ENCODE results near the gene USP53.
"Not testable (repeated sequence)": the region's sequence is repeated elsewhere in the genome, so short reads cannot be mapped to it uniquely, and the experiment has no call there.

USP53 gene

GRCh38 chr4:119229908-119230687 is 17.6 kb downstream of the USP53 start:
- DNase-seq (ENCODE audit: low spot score): no peak

GRCh38 chr4:119231491-119231890 is 19.0 kb downstream of the USP53 start:
- DNase-seq (ENCODE audit: low spot score): no peak

DNA sequence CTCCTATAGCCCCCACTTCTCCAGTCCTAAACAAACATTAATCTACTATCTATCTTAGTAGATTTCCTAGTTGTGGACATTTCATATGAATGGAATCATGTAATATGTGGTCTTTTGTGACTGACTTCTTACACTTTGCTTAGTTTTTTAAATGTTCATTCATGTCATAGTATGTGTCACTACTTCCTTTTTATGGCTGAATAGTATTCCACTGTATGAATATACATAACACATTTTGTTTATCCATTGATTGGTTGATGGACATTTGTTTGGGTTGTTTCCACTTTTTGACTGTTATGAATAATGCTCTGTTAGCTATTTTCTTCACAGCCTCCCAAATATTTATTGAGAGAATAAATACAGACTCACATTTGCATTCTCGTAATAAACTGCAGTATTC is 19.8 kb downstream of the USP53 start:
- no peak for DNase-seq (ENCODE audit: low spot score)

DNA sequence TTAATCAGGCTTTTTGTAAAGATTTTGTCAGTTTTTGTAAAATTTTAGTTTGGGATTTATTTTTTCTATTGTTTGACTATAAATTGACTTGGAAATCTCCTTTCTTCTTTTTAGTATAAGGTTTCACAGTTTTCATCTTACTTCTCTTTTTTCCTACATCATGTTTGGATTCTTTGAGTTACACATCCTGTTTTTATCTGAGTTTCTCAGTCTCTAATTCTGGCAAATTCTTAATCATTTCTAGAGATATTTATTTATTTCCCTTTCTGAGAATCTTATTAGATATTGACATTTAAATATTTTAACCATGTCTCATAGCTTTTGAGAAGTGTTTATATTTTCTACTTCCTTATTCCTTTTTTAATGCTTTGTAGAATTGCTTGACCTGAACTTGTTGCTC is 20.7 kb downstream of the USP53 start:
- no peak for DNase-seq (ENCODE audit: low spot score)

DNA sequence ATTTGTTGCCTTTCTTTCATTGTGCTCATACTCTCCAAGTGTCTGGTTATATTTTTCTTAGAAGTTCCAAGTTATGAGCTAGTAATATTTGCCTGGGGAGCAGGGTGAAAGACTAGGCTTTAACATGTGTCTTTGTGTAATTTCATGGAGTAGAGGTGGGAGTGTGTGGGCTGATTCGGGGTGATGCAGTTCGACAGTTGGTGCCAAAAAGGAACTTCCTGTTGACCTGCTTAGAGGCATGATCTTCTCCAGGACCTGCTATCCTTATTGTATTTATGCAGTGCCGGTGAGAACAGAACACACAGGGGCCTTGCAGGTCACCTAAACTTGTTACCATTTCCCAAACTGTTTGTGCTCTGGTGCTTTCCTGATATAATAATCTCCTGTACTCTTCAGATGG is 21.2 kb downstream of the USP53 start:
- peak; percentile 6 for DNase-seq (ENCODE audit: low spot score)

- DNase-seq (ENCODE audit: low spot score): no peak
Observed at GRCh38 chr4:119237201-119237600, 24.7 kb downstream of the USP53 start.

DNA sequence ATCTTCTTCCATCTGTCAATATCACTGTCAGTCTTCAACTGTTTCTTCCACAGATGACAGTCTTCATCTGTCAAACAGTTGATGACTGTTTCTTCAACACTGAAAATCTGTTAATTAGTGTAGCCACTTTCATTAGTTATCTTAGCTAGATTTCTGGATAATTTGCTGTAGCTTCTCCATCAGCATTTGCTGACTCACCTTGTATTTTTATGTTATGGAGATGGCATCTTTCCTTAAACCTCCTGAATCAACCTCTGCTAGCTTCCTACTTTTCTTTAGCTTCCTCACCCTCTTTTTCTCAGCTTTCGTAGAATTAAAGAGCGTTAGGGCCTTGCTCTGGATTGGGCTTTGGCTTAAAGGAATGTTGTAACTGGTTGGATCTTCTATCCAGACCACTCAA is 25.1 kb downstream of the USP53 start:
- DNase-seq (ENCODE audit: low spot score): no peak

- DNase-seq (ENCODE audit: low spot score): no peak
Observed at GRCh38 chr4:119238068-119238722, 25.7 kb downstream of the USP53 start.

DNA sequence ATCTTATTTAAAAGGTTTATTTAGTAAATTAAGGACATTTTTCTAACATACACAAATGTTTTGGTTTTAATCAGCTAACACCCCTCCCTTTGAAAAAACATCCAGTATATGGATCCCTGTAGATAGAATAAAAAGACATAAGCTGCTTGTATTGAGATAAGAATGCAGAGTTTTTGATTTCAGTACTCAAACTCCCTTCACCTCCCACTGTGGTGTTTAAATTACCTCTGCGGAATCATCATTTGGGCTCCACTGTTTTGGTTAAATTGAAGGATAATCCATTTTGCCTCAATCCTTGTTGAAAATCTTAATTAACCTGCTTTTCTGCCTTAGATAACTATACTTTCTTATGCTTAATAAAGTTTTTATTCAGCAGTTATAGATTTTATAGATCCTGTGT is 27.6 kb downstream of the USP53 start:
- DNase-seq (ENCODE audit: low spot score): no peak

DNA sequence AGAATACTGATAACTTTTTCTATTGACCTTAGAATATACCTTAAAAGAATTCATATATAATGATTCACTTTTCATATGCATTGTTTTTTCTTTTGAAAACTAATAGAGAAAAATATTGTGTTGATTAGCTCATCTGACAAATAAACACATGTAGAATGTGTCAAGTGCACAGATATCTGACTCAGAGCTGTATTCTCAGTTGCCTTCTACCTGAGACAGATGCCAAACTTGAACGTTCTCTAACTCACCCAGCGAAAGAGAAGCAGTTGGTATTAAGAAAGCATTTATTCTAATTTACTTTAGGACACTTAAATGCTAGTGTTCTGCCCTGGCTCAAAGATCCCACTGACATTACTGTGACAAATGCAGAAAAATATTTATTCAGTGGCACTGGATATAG is 28.1 kb downstream of the USP53 start:
- DNase-seq (ENCODE audit: low spot score): no peak

- no peak for DNase-seq (ENCODE audit: low spot score)
Observed at GRCh38 chr4:119242417-119242816, 29.9 kb downstream of the USP53 start.

- no peak for DNase-seq (ENCODE audit: low spot score)
Observed at GRCh38 chr4:119243868-119244267, 31.4 kb downstream of the USP53 start.

GRCh38 chr4:119244344-119244743 is 31.8 kb downstream of the USP53 start:
- DNase-seq (ENCODE audit: low spot score): no peak

DNA sequence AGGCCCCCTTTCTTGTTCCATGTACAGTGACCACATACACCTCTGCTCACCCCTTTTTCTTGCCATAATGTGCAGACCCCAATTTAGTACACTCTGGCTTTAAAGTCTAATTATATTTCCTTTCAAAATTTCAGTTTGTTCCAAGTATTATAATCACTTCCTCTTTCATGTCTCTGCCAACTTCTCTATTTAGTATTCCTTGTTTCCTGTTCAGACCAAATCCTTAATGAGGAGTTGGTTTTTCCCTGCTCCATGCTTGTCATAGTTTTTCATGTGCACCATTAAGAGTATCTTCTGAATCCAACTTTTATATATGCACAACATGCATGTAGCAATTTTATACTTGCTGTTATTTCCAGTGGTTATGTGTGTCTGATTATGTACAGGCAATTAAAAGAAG is 32.3 kb downstream of the USP53 start:
- no peak for DNase-seq (ENCODE audit: low spot score)

DNA sequence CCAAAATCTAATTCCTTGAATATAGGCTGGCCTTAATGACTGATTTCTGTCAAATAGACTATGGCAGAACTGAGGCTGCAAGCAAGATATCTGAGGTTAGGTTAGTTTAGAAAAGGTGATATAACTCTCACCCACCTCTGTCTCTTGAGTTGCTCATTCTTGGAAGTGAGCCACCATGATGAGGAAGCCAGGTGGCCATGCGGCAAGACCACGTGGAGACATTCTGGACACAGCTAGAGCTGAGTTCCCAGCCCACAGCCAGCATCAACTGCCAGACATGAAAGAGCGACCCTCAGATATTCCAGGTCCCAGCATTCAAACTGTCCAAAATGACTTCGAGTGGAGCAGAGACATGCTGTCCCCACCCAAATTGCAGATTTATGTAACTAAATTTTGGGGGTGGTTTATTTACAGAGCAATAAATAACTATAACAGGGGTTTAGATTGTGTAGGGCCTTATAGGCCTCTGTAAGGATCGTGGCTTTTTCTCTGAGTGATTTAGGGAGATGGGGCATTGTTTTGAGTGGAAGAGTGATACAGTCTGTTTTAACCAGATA is 33.7 kb downstream of the USP53 start:
- no peak for DNase-seq (ENCODE audit: low spot score)

GRCh38 chr4:119251037-119251436 is 38.5 kb downstream of the USP53 start:
- not testable (repeated sequence) for DNase-seq (ENCODE audit: low spot score)

DNA sequence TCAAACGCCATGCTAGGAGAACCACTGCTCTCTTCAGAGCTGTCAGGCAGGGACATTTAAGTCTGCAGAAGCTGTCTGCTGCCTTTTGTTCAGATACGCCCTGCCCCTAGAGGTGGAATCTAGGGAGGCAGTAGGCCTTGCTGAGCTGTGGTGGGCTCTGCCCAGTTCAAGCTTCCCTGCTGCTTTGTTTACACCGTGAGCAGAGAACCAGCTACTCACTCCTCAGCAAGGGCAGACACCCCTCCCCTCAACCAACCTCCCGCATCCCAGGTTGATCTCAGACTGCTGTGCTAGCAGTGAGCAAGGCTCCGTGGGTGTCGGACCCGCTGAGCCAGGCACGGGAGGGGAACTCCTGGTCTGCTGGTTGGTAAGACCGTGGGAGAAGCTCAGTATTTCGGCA is 42.7 kb downstream of the USP53 start:
- not testable (repeated sequence) for DNase-seq (ENCODE audit: low spot score)

GRCh38 chr4:119260528-119260927 is 48.0 kb downstream of the USP53 start:
- DNase-seq (ENCODE audit: low spot score): no peak

DNA sequence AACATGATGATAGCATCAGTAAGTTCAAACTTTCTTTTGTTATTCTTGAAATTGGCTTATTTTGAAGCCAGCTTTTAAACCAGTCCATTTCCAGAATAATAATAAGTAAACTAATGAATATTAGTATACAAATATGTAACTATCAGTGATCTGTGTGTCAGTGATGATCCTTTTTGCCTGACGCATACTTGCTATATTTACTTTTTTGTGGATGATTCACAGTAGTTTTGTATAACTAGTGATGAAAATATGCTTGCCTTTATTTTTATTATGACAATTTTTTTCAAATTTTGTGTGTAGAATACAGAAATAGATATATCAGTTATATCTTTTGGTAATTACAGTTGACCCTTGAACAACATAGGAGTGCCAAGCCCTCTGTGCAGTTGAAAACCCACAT is 49.5 kb downstream of the USP53 start:
- no peak for DNase-seq (ENCODE audit: low spot score)

GRCh38 chr4:119264743-119265142 is 52.2 kb downstream of the USP53 start:
- no peak for DNase-seq (ENCODE audit: low spot score)

DNA sequence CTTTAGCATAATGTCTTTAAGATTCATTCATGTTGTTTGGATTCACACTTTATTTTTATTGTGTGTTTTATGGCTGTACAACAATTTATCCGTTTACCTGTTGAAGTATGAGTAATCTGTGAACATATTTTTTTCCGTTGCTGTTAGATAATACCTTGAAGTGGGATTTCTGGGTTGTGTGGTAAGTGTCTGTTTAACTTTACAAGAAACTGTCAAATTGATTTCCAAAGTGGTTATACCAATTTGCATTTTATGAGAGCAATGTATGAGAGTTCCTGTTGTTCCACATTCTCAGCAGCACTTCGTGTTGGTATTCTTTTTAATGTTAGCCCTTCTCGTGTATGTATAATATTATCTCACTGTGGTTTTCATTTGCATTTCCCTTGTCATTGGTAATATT is 53.6 kb downstream of the USP53 start:
- DNase-seq (ENCODE audit: low spot score): no peak

- no peak for DNase-seq (ENCODE audit: low spot score)
Observed at GRCh38 chr4:119268466-119268865, 56.0 kb downstream of the USP53 start.

DNA sequence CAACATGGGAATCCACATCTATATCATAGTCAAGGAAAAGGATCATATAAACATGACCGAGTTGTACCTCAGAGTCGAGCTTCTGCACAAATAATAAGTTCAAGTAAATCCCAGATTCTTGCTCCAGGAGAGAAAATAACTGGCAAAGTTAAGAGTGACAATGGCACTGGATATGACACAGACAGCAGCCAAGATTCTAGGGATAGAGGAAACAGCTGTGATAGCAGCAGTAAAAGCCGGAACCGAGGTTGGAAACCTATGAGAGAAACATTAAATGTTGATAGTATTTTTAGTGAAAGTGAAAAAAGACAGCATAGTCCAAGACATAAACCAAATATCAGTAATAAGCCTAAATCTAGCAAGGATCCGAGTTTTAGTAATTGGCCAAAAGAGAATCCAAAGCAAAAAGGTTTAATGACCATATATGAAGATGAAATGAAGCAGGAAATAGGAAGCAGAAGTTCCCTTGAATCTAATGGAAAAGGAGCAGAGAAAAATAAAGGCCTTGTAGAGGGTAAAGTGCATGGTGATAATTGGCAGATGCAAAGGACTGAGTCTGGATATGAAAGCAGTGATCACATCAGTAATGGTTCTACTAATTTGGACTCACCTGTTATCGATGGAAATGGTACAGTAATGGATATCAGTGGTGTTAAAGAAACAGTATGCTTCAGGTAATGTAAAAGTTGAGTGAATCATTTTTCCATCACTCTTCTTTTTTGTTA is 59.0 kb downstream of the USP53 start:
- DNase-seq (ENCODE audit: low spot score): no peak

Data from AG08395 (cell line).